Inferior parietal cortex (tissue), 1 donor: ENCODE data around the gene CD8A.
"Not testable (repeated sequence)": the region's sequence is repeated elsewhere in the genome, so short reads cannot be mapped to it uniquely, and the experiment has no call there.

Source experiments
- DNase-seq: peaks from one replicate; pipeline ENCODE4 v3.0.0-alpha.2; 2016; ENCODE audit errors: extremely low spot score

The CD8A gene

GRCh38 chr2:86778957-86779356 is 11.8 kb downstream of the CD8A start:
- DNase-seq: no peak

DNA sequence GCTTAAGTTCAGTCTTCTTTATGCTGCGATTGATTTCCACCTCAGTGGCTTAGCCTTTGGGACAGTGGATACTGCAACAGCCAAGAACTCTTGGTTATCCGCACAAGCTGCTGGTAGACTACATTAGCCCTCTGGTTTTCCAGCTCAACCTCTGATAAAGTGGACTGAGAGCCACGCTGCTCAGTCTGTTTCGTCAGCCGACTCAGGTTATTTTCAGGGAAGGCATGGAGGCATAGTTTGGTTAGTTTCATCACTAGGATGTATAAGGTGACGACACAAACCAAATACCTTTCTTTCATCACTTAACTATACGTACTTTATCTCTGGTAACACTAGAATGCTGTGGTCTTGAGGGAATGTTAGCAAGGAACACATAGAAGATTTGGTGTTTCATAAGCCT is 14.2 kb downstream of the CD8A start:
- no peak for DNase-seq

GRCh38 chr2:86775338-86775737 is 15.4 kb downstream of the CD8A start:
- DNase-seq: no peak

GRCh38 chr2:86774862-86775261 is 15.9 kb downstream of the CD8A start:
- DNase-seq: no peak

DNA sequence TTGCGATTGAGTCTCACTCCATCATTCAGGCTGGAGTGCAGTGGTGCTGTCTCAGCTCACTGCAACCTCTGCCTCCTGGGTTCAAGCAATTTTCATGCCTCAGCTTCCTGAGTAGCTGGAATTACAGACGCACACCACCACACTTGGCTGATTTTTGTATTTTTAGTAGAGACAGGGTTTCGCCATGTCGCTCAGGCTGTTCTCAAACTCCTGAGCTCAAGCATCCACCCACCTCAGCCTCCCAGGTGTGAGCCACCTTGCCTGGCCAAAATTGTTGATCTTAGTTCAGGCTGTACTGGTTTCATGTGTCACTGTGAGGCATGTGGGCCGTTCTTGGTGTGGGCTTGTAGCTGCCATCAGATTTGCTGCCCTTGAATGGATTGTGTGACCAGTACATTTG is 18.1 kb downstream of the CD8A start:
- DNase-seq: no peak

- DNase-seq: no peak
Observed at GRCh38 chr2:86770816-86771301, 19.9 kb downstream of the CD8A start.

- DNase-seq: no peak
Observed at GRCh38 chr2:86769838-86770237, 20.9 kb downstream of the CD8A start.

GRCh38 chr2:86768189-86768949 is 22.3 kb downstream of the CD8A start:
- no peak for DNase-seq

GRCh38 chr2:86765310-86765695 is 25.4 kb downstream of the CD8A start:
- DNase-seq: no peak

GRCh38 chr2:86764661-86765309 is 25.9 kb downstream of the CD8A start:
- DNase-seq: peak; percentile 68

DNA sequence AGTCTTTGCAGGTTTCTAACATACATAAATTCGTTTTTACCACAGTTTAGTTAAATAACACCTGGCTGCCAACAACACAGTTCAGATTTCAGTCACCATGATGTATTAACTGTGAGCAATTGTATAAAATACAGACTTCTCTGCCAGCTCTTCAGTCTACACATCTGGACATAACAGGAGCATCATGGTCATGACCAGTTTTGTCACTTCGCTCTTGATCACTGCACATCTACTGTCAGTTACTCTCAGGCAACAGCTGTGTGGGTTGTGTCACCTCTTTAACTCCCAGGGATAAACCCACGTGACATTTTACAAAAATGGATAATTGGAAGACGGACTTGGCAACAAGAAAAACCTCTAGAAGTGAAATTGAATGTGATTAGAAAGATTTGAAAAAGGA is 30.3 kb downstream of the CD8A start:
- DNase-seq: no peak

DNA sequence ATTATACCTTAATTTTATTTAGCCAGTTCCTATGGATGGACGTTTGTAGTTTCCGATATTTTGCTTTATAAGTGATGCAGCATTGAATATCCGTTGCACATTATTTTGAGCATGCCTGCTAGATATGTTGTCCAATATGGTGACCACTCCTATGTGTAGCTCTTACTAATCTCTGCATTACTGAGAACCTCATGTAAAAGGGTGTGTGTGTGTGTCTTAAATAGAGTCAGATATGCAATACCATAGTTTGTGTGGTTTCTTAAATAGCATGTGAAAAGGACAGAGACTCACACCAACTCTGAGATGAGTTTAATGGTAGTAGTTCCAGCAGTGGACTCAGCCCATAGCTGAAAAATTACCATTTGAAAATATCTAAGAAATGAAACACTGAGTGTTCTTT is 32.3 kb downstream of the CD8A start:
- DNase-seq: no peak

DNA sequence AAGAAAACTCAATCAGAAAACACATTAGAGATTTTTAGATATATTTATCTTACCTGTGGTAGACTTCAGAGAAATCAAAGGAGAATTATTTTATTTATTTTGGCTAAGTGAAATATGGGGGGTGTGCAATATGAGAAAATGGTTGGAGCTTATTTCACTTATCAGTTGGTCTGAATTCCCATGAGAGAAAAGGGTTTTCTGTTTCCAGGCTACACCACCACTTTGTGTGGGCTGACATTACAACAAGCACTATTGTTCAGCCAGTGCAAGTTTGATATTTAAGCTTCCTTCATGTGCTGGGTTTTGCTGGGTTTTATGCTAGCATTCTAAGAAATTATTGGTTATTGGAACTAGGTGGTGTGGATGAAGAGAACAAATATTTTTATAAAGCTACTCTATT is 37.1 kb downstream of the CD8A start:
- no peak for DNase-seq

- DNase-seq: no peak
Observed at GRCh38 chr2:86752934-86753333, 37.8 kb downstream of the CD8A start.

GRCh38 chr2:86751778-86752177 is 38.9 kb downstream of the CD8A start:
- no peak for DNase-seq

DNA sequence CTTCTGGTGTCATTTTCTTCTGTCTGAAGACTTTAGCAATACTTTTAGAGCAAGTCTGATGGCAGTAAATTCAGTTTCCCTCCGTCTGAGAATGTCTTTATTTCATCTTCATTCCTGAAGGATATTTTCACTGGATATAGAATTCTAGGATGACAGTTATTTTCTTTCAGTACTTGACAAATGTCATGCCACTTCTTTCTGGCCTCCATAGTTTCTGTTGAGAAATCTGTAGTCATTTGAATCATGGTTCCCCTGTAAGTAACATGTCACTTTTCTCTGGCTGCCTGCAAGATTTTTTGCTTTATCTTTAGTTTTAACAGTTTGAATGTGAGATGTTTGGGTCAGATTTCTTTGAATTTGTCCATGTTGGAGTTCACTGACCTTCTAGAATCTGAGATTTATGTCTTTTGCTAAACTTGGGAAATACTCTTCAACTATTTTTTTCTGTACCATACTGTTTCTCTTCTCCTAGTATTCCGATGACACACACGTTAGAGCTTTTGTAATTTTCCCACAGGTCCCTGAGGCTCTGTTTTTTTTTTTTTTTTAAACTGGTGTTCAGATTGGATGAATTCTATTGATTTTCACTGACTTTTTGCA is 40.4 kb downstream of the CD8A start:
- DNase-seq: no peak

DNA sequence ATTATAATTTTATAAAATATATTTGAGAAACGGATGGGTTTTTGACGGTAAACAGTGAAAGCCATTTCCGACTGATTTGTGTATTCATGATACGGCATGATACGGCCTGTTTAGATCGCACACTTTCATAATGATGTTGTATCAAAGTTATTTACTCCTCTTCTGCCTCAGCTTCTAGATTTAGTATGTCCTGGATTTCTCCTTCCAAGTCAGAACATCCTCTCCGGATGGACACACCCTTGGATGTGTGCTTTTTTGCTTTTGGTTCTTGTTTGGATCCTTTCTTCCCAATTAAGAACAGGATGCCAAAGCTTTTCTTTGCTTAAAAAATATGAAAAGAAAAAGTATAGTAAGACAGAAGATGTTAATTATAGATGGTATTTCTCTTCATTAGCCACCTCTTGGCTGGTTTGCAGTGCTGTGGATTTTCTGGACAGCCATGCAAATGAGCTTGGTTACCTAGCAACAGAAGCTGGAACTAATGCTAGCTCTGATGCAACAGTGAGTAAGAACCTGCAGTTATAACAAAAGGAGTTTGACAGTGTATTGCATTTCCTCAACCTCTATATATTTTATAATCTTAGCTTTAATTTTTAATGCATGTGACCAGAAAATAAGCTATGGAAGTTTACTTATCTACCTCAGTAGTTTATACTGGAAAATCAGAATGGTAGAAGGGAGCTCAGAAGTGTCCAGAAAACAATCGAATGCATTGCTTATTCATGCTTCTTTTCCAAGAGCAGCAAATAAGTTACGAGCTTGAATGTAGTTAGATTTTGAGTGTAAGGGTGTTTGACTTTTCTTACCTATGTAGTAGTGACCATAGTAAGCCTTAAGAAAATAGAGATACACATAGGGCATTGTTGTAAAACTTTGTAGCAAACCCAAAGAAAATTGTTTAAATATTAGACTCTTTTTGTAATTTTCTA is 42.7 kb downstream of the CD8A start:
- peak; percentile 66 for DNase-seq

DNA sequence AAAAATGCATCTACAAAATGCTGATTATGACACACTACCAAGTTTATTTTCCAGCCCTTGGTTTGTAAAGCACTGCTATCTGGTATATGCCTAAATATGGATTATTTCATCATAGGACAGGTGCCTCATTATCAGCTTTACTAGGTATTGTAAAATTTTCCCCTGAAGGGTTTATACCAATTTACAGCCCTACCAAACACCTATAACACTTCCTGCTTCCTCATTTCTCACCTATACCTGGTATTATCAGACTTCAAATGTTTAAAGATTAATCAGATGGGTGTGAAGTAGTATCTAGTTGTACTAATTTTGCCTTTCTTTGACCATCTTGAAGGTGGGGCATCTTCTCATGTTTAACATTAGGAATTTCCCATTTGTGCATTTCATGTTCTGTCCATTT is 43.8 kb downstream of the CD8A start:
- no peak for DNase-seq

- DNase-seq: no peak
Observed at GRCh38 chr2:86744152-86744551, 46.6 kb downstream of the CD8A start.

GRCh38 chr2:86741889-86742498 is 48.7 kb downstream of the CD8A start:
- not testable (repeated sequence) for DNase-seq

DNA sequence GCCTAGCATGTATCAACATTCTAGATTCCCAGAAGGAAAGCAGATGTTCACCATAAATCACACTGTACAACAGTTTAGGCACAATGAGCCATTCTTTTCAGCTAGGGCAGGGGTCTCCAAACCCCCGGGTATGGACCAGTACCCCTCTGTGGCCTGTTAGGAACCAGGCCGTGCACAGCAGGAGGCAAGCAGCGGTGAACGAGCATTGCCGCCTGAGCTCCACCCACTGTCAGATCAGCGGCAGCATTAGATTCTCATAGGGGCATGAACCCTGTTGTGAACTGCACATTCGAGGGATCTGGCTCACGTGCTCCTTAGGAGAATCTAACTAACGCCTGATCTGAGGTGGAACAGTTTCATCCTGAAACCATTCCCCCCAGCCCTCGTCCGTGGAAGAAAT is 50.8 kb downstream of the CD8A start:
- DNase-seq: not testable (repeated sequence)
